ENCODE measurements around the gene CCDC3.

The CCDC3 gene

DNA sequence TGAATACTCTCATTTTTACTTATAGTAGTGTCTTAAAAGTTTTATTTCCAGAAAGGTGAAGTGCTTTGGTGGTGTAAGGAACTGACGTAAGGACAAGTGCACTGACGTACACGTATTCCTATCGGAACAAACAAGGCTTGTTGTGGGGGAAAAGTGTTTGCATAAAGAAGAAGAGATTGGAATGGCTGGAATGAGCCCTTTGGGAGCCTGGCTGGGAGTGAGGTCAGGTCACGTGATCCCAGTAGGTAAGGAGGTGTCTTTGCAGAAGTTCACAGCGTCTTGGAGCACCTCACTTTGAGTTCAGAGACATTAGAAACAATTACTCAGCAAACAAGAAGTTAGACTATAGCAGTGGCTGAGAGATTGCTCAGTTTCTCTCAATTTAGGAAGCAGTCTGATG, 104.2 kb downstream of the CCDC3 start:
- no peak for DNase-seq (ENCODE audit: low read depth)
- TF ChIP-seq, protein P1, sequence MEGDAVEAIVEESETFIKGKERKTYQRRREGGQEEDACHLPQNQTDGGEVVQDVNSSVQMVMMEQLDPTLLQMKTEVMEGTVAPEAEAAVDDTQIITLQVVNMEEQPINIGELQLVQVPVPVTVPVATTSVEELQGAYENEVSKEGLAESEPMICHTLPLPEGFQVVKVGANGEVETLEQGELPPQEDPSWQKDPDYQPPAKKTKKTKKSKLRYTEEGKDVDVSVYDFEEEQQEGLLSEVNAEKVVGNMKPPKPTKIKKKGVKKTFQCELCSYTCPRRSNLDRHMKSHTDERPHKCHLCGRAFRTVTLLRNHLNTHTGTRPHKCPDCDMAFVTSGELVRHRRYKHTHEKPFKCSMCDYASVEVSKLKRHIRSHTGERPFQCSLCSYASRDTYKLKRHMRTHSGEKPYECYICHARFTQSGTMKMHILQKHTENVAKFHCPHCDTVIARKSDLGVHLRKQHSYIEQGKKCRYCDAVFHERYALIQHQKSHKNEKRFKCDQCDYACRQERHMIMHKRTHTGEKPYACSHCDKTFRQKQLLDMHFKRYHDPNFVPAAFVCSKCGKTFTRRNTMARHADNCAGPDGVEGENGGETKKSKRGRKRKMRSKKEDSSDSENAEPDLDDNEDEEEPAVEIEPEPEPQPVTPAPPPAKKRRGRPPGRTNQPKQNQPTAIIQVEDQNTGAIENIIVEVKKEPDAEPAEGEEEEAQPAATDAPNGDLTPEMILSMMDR (IDR thresholded peaks at IDR 0.05; ENCODE audit: low read depth, low read length) = no peak
- TF ChIP-seq POLR2A (IDR thresholded peaks at IDR 0.05; ENCODE audit: extremely low read depth, insufficient read length) (no peak), MYC (IDR thresholded peaks at IDR 0.05; ENCODE audit: low read depth, low read length) (no peak)
- no peak overlapping the region for H3K4me3 ChIP-seq (ENCODE audit: low read depth, low read length)

GRCh38 chr10:12896251-12896650, 105.3 kb downstream of the CCDC3 start:
- TF ChIP-seq MAX (IDR thresholded peaks at IDR 0.05; ENCODE audit: low read depth, low read length) (no peak), POLR2A (IDR thresholded peaks at IDR 0.05; ENCODE audit: extremely low read depth, insufficient read length) (no peak)
- TF ChIP-seq, protein P1 (IDR thresholded peaks at IDR 0.05; ENCODE audit: low read depth, low read length) = no peak
- H3K4me3 ChIP-seq (ENCODE audit: low read depth, low read length) = no peak overlapping the region
- no peak for DNase-seq (ENCODE audit: low read depth)

GRCh38 chr10:12892924-12893323, 108.6 kb downstream of the CCDC3 start:
- H3K4me3 ChIP-seq (ENCODE audit: low read depth, low read length) = no peak overlapping the region
- DNase-seq (ENCODE audit: low read depth) = no peak
- TF ChIP-seq, protein P1 (IDR thresholded peaks at IDR 0.05; ENCODE audit: low read depth, low read length) = no peak
- TF ChIP-seq MAX (IDR thresholded peaks at IDR 0.05; ENCODE audit: low read depth, low read length) (no peak), MYC (IDR thresholded peaks at IDR 0.05; ENCODE audit: low read depth, low read length) (no peak), POLR2A (IDR thresholded peaks at IDR 0.05; ENCODE audit: extremely low read depth, insufficient read length) (no peak)

DNA sequence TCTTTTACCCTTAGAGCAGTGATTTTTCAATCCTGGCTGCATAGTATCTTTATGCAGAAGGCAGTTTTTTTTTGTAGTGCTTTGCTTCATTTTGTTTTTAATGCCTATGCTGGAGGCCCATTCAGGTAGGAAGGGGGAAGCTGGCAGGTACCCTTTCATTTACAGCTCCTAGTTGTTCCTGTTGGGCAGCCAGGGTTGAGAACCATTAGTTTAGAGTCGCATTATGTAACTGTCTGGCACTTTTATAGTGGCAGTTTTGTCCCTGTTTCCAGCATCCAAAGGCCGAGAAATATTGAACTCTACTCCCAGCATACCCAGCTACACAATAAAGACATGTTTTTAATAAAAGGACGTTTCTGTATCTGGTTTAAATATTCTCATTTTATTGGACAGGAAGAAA, 110.6 kb downstream of the CCDC3 start:
- H3K4me3 ChIP-seq (ENCODE audit: low read depth, low read length) = no peak overlapping the region
- TF ChIP-seq POLR2A (IDR thresholded peaks at IDR 0.05; ENCODE audit: extremely low read depth, insufficient read length) = no peak
- no peak for TF ChIP-seq MYC (IDR thresholded peaks at IDR 0.05; ENCODE audit: low read depth, low read length)
- TF ChIP-seq, protein P1 (IDR thresholded peaks at IDR 0.05; ENCODE audit: low read depth, low read length) = no peak
- TF ChIP-seq MAX (IDR thresholded peaks at IDR 0.05; ENCODE audit: low read depth, low read length) = no peak
- no peak for DNase-seq (ENCODE audit: low read depth)

DNA sequence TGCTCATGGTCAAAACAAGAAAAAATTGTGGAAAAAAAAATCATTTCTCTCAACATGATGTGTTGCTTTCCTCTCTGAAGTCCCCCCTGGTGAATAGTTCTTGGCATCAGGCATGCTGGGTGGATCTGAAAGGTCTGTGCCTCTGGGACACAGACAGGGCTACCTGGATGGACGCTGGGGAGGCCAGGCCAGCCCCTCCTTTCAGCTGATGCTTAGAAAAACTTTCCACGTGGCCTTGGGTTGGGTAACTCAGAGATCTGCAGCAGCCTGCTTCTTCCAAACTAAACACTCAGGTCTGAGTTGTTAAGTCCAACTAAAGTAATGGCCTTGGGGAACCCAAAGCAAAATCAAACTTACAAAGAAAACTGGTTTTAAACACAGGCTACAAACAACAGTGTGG, 113.0 kb downstream of the CCDC3 start:
- H3K4me3 ChIP-seq (ENCODE audit: low read depth, low read length) = no peak overlapping the region
- TF ChIP-seq MAX (IDR thresholded peaks at IDR 0.05; ENCODE audit: low read depth, low read length) (no peak), MYC (IDR thresholded peaks at IDR 0.05; ENCODE audit: low read depth, low read length) (no peak), POLR2A (IDR thresholded peaks at IDR 0.05; ENCODE audit: extremely low read depth, insufficient read length) (no peak)
- TF ChIP-seq, protein P1 (IDR thresholded peaks at IDR 0.05; ENCODE audit: low read depth, low read length) = no peak
- DNase-seq (ENCODE audit: low read depth) = no peak

- DNase-seq (ENCODE audit: low read depth) = no peak
- no peak overlapping the region for H3K4me3 ChIP-seq (ENCODE audit: low read depth, low read length)
- TF ChIP-seq, protein P1 (IDR thresholded peaks at IDR 0.05; ENCODE audit: low read depth, low read length) = no peak
Measured at GRCh38 chr10:12887780-12888179, 113.7 kb downstream of the CCDC3 start.

Data from NB4 (cell line).